SK-N-SH (cell line): ENCODE results near the gene TMEM132D. TPM values are rescaled to one million over a fixed set of nuclear protein-coding genes. Genes with fewer than 3 reads are reported as not detected.

Experiments
- CTCF ChIA-PET: fragments of 300-600, 350-600 bp; formaldehyde crosslinking; extraction: SDS; loops from one replicate; lab custom pipeline; 2021; lab: Yijun Ruan, JAX
- POLR2A ChIA-PET: fragments of 350-600 bp; sonication (Branson Sonifier 250); formaldehyde crosslinking; extraction: SDS; loops from one replicate; lab custom pipeline; 2020; ENCODE audit warnings: antibody characterized with exemption, inconsistent platforms; lab: Yijun Ruan, JAX
- DNase-seq: peaks from one replicate; pipeline ENCODE4 v3.0.0; 2012
- H2AFZ ChIP-seq: fragments of 200-600 bp; sonication (generic); 2 replicates; pipeline ENCODE4 v1.8.1; 2016; ENCODE audit warnings: antibody characterized with exemption, mild to moderate bottlenecking, low read depth
- H3F3A ChIP-seq: fragments of 200-600 bp; sonication (generic); replicated peaks from 2 replicates; pipeline ENCODE3; 2016; ENCODE audit warnings: antibody characterized with exemption, mild to moderate bottlenecking; ENCODE audit not compliant: insufficient read depth
- H3K27ac ChIP-seq, 2 experiments: fragments of 200-500 bp in 1 of 2; fragments of 200-600 bp in 1 of 2; sonication (Bioruptor generic) in 1 of 2; sonication (generic), shearing (Covaris generic) in 1 of 2; 2 replicates each; pipeline versions ENCODE4 v1.5.1 to v1.6.1; 2014 to 2016; ENCODE audit warnings: low read depth in 2 of 2, inconsistent platforms in 1 of 2, low read length in 1 of 2, mild to moderate bottlenecking in 1 of 2, mixed read lengths in 1 of 2
- H3K27me3 ChIP-seq: fragments of 200-600 bp; sonication (generic), shearing (Covaris generic); 2 replicates; pipeline ENCODE4 v1.6.1; 2016; ENCODE audit warnings: mixed run types; ENCODE audit not compliant: insufficient read depth
- H3K36me3 ChIP-seq, 2 experiments: fragments of 200-500 bp in 1 of 2; fragments of 200-600 bp in 1 of 2; sonication (Bioruptor generic) in 1 of 2; sonication (generic) in 1 of 2; replicated peaks in 1 of 2; 2 replicates each; pipeline versions ENCODE3 to v1.5.1; 2014 to 2016; ENCODE audit warnings: low read length in 1 of 2, mild to moderate bottlenecking in 1 of 2; ENCODE audit not compliant: insufficient read depth in 2 of 2, control insufficient read depth in 1 of 2
- H3K4me1 ChIP-seq, 2 experiments: fragments of 200-500 bp in 1 of 2; fragments of 200-600 bp in 1 of 2; sonication (Bioruptor generic) in 1 of 2; sonication (generic), shearing (Covaris generic) in 1 of 2; 2 replicates each; pipeline versions ENCODE4 v1.5.1 to v1.6.1; 2014 to 2016; ENCODE audit warnings: low read depth in 1 of 2, low read length in 1 of 2, mixed run types in 1 of 2; ENCODE audit not compliant: insufficient read depth in 2 of 2, control insufficient read depth in 1 of 2
- H3K4me2 ChIP-seq: fragments of 200-600 bp; sonication (generic), shearing (Covaris generic); 2 replicates; pipeline ENCODE4 v1.6.1; 2017; ENCODE audit warnings: mixed run types
- H3K4me3 ChIP-seq, 2 experiments: fragments of 200-500 bp in 1 of 2; fragments of 200-600 bp in 1 of 2; sonication (Bioruptor generic) in 1 of 2; sonication (generic), shearing (Covaris generic) in 1 of 2; 2 replicates each; pipeline versions ENCODE4 v1.5.1 to v1.8.1; 2014 to 2016; ENCODE audit warnings: low read depth in 2 of 2, inconsistent platforms in 1 of 2, low read length in 1 of 2, mild to moderate bottlenecking in 1 of 2, mixed read lengths in 1 of 2, moderate library complexity in 1 of 2
- H3K79me2 ChIP-seq: fragments of 200-600 bp; sonication (generic); 2 replicates; pipeline ENCODE4 v1.8.1; 2017; ENCODE audit warnings: mild to moderate bottlenecking; ENCODE audit not compliant: insufficient read depth
- H3K9ac ChIP-seq: fragments of 200-600 bp; sonication (generic); 2 replicates; pipeline ENCODE4 v1.6.1; 2017; ENCODE audit warnings: mixed run types
- H3K9me2 ChIP-seq: fragments of 200-600 bp; sonication (generic); 2 replicates; pipeline ENCODE4 v1.6.1; 2017; ENCODE audit warnings: mixed run types
- H3K9me3 ChIP-seq: fragments of 200-600 bp; sonication (generic); 2 replicates; pipeline ENCODE4 v1.6.1; 2017; ENCODE audit warnings: mixed run types, mild to moderate bottlenecking, moderate library complexity
- H4K20me1 ChIP-seq: fragments of 200-600 bp; sonication (generic); 2 replicates; pipeline ENCODE4 v1.6.1; 2017; ENCODE audit warnings: mild to moderate bottlenecking, mixed run types; ENCODE audit not compliant: insufficient read depth
- FOSL2 ChIP-seq: IDR thresholded peaks from 2 replicates; pipeline ENCODE4 v1.4.0; 2012; ENCODE audit warnings: low read depth, mild to moderate bottlenecking, moderate library complexity, borderline replicate concordance
- FOXJ3 ChIP-seq: sonication (generic); formaldehyde crosslinking; IDR thresholded peaks from 2 replicates; pipeline ENCODE4 v1.5.1; 2020; ENCODE audit warnings: mild to moderate bottlenecking, missing genetic modification reagents
- GABPA ChIP-seq: IDR thresholded peaks from 2 replicates; pipeline ENCODE4 v1.4.0; 2012; ENCODE audit warnings: low read depth, mild to moderate bottlenecking
- MAX ChIP-seq: IDR thresholded peaks from 2 replicates; pipeline ENCODE4 v1.4.0; 2012; ENCODE audit warnings: low read depth
- RCOR1 ChIP-seq: fragments of 150-350 bp; IDR thresholded peaks from 2 replicates; pipeline ENCODE4 v1.6.1; 2017; ENCODE audit warnings: antibody characterized with exemption, low read length
- RXRA ChIP-seq: IDR thresholded peaks from 2 replicates; pipeline ENCODE4 v1.4.0; 2012; ENCODE audit warnings: low read depth, mild to moderate bottlenecking, borderline replicate concordance
- SIN3A ChIP-seq: IDR thresholded peaks from 2 replicates; pipeline ENCODE4 v1.6.1; 2012; ENCODE audit warnings: low read depth, mild to moderate bottlenecking, low read length, moderate library complexity, borderline replicate concordance
- USF1 ChIP-seq: IDR thresholded peaks from 2 replicates; pipeline ENCODE4 v1.4.0; 2012; ENCODE audit warnings: low read depth, borderline replicate concordance
- YY1 ChIP-seq: IDR thresholded peaks from 2 replicates; pipeline ENCODE4 v1.4.0; 2012; ENCODE audit warnings: low read depth, mild to moderate bottlenecking
- WGBS: methylation state at CpG from one replicate; pipeline ENCODE4 v1.1.6; 2017; ENCODE audit warnings: low lambda C conversion rate; 5-methylcytosine and 5-hydroxymethylcytosine counted together
- polyA plus RNA-seq, 3 experiments: library from polyadenylated mRNA; depleted of rRNA; stranded (reverse); fragments of >200 nt; gene quantifications; 2 replicates each; pipeline ENCODE4 v1.2.3, GENCODE V29; 2012
- TF ChIP-seq, protein P1 (sequence below): fragments of 200-600 bp; sonication (generic); IDR thresholded peaks from 2 replicates; pipeline ENCODE4 v1.6.1; 2017; ENCODE audit warnings: antibody characterized with exemption, mild to moderate bottlenecking, moderate library complexity
- TF ChIP-seq, protein P2 (sequence below): fragments of 150-350 bp; IDR thresholded peaks from 2 replicates; pipeline ENCODE4 v1.6.1; 2017; ENCODE audit warnings: antibody characterized with exemption, low read length, low read depth, borderline replicate concordance

TMEM132D gene
- polyA plus RNA-seq, 1 of the 3 experiments (the other 2 are of a cell fraction), result not detected

DNA sequence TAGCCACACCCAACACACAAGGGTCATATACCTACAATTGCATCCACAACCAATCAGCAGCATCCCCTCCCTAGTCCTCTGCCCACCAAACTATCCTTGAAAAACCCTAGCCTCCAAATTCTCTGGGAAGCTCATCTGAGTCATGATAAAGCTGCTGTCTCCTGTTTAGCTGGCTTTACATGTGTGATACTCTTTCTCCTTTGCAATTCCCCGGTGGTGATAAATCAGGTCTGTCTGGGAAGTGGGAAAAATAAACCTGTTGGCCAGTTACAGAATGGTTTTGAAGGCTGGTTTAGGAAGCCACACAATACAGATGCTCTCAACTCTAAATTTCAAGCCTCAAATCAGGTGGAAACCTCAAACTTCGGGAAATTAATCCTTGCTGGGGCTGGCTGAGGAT lies 41.9 kb downstream of the TMEM132D start:
- no peak overlapping the region for H3K4me3 ChIP-seq
- no peaks in the 10 kb centered on the region for H3K79me2 ChIP-seq
- H3K4me2 ChIP-seq, result no peak overlapping the region
- DNase-seq, result no peak
- no peak overlapping the region for H2AFZ ChIP-seq
- H3K9me3 ChIP-seq, result no peaks in the 10 kb centered on the region; the same call in 1 of the 2 replicates
- no peak overlapping the region for H3K9ac ChIP-seq
- H3K27ac ChIP-seq, result no peak overlapping the region
- no peaks in the 10 kb centered on the region for H4K20me1 ChIP-seq
- WGBS, result 8% methylated on average over 2 of the region's 2 CpGs
- H3K36me3 ChIP-seq, result no peaks in the 10 kb centered on the region
- H3K27me3 ChIP-seq, result no peaks in the 10 kb centered on the region
- POLR2A ChIA-PET, result no interaction called here
- CTCF ChIA-PET, result no interaction called here
- no peaks in the 10 kb centered on the region for H3K4me1 ChIP-seq
- H3K9me2 ChIP-seq, result no peaks in the 10 kb centered on the region
- TF ChIP-seq FOXJ3 (no peak), FOSL2 (no peak), YY1 (no peak), RCOR1 (no peak), USF1 (no peak), RXRA (no peak), MAX (no peak), GABPA (no peak), SIN3A (no peak)
- TF ChIP-seq, protein P1, sequence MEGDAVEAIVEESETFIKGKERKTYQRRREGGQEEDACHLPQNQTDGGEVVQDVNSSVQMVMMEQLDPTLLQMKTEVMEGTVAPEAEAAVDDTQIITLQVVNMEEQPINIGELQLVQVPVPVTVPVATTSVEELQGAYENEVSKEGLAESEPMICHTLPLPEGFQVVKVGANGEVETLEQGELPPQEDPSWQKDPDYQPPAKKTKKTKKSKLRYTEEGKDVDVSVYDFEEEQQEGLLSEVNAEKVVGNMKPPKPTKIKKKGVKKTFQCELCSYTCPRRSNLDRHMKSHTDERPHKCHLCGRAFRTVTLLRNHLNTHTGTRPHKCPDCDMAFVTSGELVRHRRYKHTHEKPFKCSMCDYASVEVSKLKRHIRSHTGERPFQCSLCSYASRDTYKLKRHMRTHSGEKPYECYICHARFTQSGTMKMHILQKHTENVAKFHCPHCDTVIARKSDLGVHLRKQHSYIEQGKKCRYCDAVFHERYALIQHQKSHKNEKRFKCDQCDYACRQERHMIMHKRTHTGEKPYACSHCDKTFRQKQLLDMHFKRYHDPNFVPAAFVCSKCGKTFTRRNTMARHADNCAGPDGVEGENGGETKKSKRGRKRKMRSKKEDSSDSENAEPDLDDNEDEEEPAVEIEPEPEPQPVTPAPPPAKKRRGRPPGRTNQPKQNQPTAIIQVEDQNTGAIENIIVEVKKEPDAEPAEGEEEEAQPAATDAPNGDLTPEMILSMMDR, result no peak
- H3F3A ChIP-seq, result no peaks in the 10 kb centered on the region

DNA sequence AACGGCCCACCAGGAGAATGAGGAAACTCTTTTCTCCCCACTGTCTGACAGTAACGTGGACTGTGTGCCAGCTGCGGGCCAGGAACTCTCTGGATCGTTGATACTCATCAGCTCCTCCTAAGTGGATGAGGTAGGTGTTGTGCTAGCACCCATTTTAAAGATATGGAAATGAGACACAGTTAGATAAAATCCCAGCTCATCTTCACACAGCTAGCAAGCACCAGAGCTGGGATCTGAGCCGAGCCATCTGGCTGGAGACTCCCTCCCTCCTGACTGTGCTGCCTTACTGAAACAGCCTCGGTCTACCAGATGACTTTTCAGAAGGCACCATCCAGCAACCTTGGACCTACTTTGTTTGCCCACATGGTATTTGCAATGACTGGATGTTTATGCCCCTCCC lies 49.2 kb downstream of the TMEM132D start:
- no peak overlapping the region for H3K27ac ChIP-seq
- ChIA-PET CTCF (no interaction called here), POLR2A (no interaction called here)
- H3K79me2 ChIP-seq, result no peaks in the 10 kb centered on the region
- H3K4me2 ChIP-seq, result no peak overlapping the region
- no peak overlapping the region for H2AFZ ChIP-seq
- no peaks in the 10 kb centered on the region for H3K9me3 ChIP-seq
- no peaks in the 10 kb centered on the region for H3K27me3 ChIP-seq
- WGBS, result 32% methylated on average over 6 of the region's 6 CpGs
- no peaks in the 10 kb centered on the region for H4K20me1 ChIP-seq
- H3K9me2 ChIP-seq, result no peaks in the 10 kb centered on the region
- TF ChIP-seq YY1, result no peak
- TF ChIP-seq, protein P2, sequence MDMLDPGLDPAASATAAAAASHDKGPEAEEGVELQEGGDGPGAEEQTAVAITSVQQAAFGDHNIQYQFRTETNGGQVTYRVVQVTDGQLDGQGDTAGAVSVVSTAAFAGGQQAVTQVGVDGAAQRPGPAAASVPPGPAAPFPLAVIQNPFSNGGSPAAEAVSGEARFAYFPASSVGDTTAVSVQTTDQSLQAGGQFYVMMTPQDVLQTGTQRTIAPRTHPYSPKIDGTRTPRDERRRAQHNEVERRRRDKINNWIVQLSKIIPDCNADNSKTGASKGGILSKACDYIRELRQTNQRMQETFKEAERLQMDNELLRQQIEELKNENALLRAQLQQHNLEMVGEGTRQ, result no peak
- no peaks in the 10 kb centered on the region for H3K4me1 ChIP-seq
- no peaks in the 10 kb centered on the region for H3F3A ChIP-seq
- no peaks in the 10 kb centered on the region for H3K36me3 ChIP-seq
- H3K4me3 ChIP-seq, result no peak overlapping the region
- DNase-seq, result no peak
- H3K9ac ChIP-seq, result no peak overlapping the region
